ENCODE data around the gene TANK. TPM values are rescaled to one million over a fixed set of nuclear protein-coding genes. Genes with fewer than 3 reads are reported as not detected.

The TANK gene
- total RNA-seq, 1 experiment from 2014 or later: 24.5 TPM

GRCh38 chr2:161230959-161231358 is 70.7 kb downstream of the TANK start (continued):
- TF ChIP-seq CREB1 (CRISPR knock-in tag; IDR thresholded peaks at IDR 0.05) (no peak), ZNF416 (CRISPR knock-in tag; IDR thresholded peaks at IDR 0.05) (no peak), SMAD4 (CRISPR knock-in tag; IDR thresholded peaks at IDR 0.05) (no peak)

- H3K36me3 Mint-ChIP-seq: no peaks in the 10 kb centered on the region
- H3K27ac Mint-ChIP-seq: no peak overlapping the region
- ATAC-seq (no peak), DNase-seq (ENCODE audit: low spot score) (no peak)
- peaks cover 16% of the 10 kb centered on the region for H3K27me3 Mint-ChIP-seq (ENCODE audit: low read depth)
- TF ChIP-seq FOXP4 (CRISPR knock-in tag; IDR thresholded peaks at IDR 0.05) (no peak), ZNF317 (CRISPR knock-in tag; IDR thresholded peaks at IDR 0.05; ENCODE audit: borderline replicate concordance, low read depth) (no peak), KAT7 (CRISPR knock-in tag; IDR thresholded peaks at IDR 0.05; ENCODE audit: borderline replicate concordance) (no peak), PREB (CRISPR knock-in tag; IDR thresholded peaks at IDR 0.05; ENCODE audit: borderline replicate concordance) (no peak), ATF1 (CRISPR knock-in tag; IDR thresholded peaks at IDR 0.05) (no peak), MXD4 (CRISPR knock-in tag; IDR thresholded peaks at IDR 0.05; ENCODE audit: borderline replicate concordance) (no peak), ZBTB21 (CRISPR knock-in tag; IDR thresholded peaks at IDR 0.05; ENCODE audit: borderline replicate concordance) (no peak), TP53 (CRISPR knock-in tag; IDR thresholded peaks at IDR 0.05) (no peak), SP1 (CRISPR knock-in tag; conservative IDR thresholded peaks at IDR 0.05) (no peak), ZBTB43 (CRISPR knock-in tag; IDR thresholded peaks at IDR 0.05) (no peak), ELF4 (CRISPR knock-in tag; IDR thresholded peaks at IDR 0.05; ENCODE audit: low read depth) (no peak), OVOL2 (CRISPR knock-in tag; IDR thresholded peaks at IDR 0.05; ENCODE audit: borderline replicate concordance) (no peak), ATF2 (CRISPR knock-in tag; IDR thresholded peaks at IDR 0.05; ENCODE audit: borderline replicate concordance, low read depth) (no peak), TEAD1 (CRISPR knock-in tag; IDR thresholded peaks at IDR 0.05) (no peak), ZMAT4 (CRISPR knock-in tag; IDR thresholded peaks at IDR 0.05) (no peak), ZNF232 (CRISPR knock-in tag; IDR thresholded peaks at IDR 0.05) (no peak), ATF3 (CRISPR knock-in tag; conservative IDR thresholded peaks at IDR 0.05) (no peak)
- no peaks in the 10 kb centered on the region for H3K9me3 Mint-ChIP-seq
- CTCF ChIA-PET: interaction anchor here (1.2 to 1.8 kb wide), 2 partner anchors 9 to 18 kb away, joined by 3 to 9 read pairs; no protein-coding TSS in a partner anchor
- peaks cover 9% of the 10 kb centered on the region for H3K4me1 Mint-ChIP-seq
- POLR2A ChIA-PET: no interaction called here
- H3K4me3 Mint-ChIP-seq: no peak overlapping the region
These were observed 72.3 kb downstream of the TANK start for GRCh38 chr2:161232571-161232970.

Measured in WTC11 (cell line).